Sigmoid colon (tissue), 7 donors: Measurements from ENCODE around the gene LATS2. TPM values are rescaled to one million over a fixed set of nuclear protein-coding genes. Genes with fewer than 3 reads are reported as not detected.

Experiments
- DNase-seq: peaks from one replicate; pipeline ENCODE4 v3.0.0-alpha.2; 2019
- H3K27ac ChIP-seq, 4 donors: fragments of 200-600 bp; sonication (generic); one replicate each; pipeline ENCODE4 v1.5.1; 2016 to 2019; ENCODE audit warnings: mild to moderate bottlenecking in 1 of 4
- H3K27me3 ChIP-seq, 3 donors: fragments of 200-600 bp; sonication (generic); one replicate each; pipeline ENCODE4 v1.5.1; 2019; ENCODE audit warnings: mild to moderate bottlenecking in 1 of 3
- H3K36me3 ChIP-seq, 4 donors: fragments of 200-600 bp; sonication (generic); one replicate each; pipeline ENCODE4 v1.5.1; 2016 to 2019
- H3K4me1 ChIP-seq, 4 donors: fragments of 200-600 bp; sonication (generic); one replicate each; pipeline ENCODE4 v1.5.1; 2017 to 2019
- H3K4me3 ChIP-seq, 4 donors: fragments of 200-600 bp; sonication (generic); one replicate each; pipeline ENCODE4 v1.5.1; 2017 to 2019; ENCODE audit warnings: mild to moderate bottlenecking in 2 of 4, moderate library complexity in 1 of 4
- H3K9me3 ChIP-seq, 4 donors: fragments of 200-600 bp in 3 of 4; sonication (generic) in 3 of 4; one replicate each; pipeline versions ENCODE4 v1.5.1 to v1.6.1; 2013 to 2019
- EP300 ChIP-seq, 4 donors: sonication (generic); formaldehyde crosslinking; IDR thresholded peaks; one replicate each; pipeline ENCODE4 v1.6.1; 2017; ENCODE audit warnings: antibody characterized with exemption in 4 of 4
- POLR2A ChIP-seq, 2 donors: fragments of 450-650 bp; IDR thresholded peaks; one replicate each; pipeline ENCODE4 v1.6.1; 2016; ENCODE audit warnings: antibody characterized with exemption in 2 of 2, mild to moderate bottlenecking in 2 of 2, moderate library complexity in 2 of 2
- POLR2AphosphoS5 ChIP-seq, 4 donors: sonication (generic); formaldehyde crosslinking; IDR thresholded peaks; one replicate each; pipeline ENCODE4 v1.6.1; 2017; ENCODE audit warnings: antibody characterized with exemption in 4 of 4
- WGBS, 2 donors: extraction: QIAGEN DNeasy Blood & Tissue Kit; methylation state at CpG; one replicate each; pipeline ENCODE4 v1.1.7; 2013; 5-methylcytosine and 5-hydroxymethylcytosine counted together
- intact Hi-C: fragments of 100-400 bp; cut with DNase I; formaldehyde crosslinking; loops from one replicate; pipeline ENCODE4 v1.15.1; 2023
- polyA plus RNA-seq, 3 donors: library from polyadenylated mRNA; stranded (reverse); fragments of 200-250 nt; gene quantifications; one replicate each; pipeline ENCODE4 v1.2.3, GENCODE V29; 2013
- total RNA-seq, 4 donors: library from RNA; depleted of rRNA; stranded (reverse); fragments of >200 nt; gene quantifications; one replicate each; pipeline ENCODE4 v1.1.0, GENCODE V29; 2016
- TF ChIP-seq, protein P1 (sequence below), 4 experiments: fragments of 450-650 bp in 3 of 4; fragments of 200-600 bp in 1 of 4; IDR thresholded peaks; one replicate each; pipeline ENCODE4 v1.5.1; 2016 to 2019; ENCODE audit warnings: antibody characterized with exemption in 4 of 4, mild to moderate bottlenecking in 3 of 4, moderate library complexity in 2 of 4
- donor health status: healthy with polysubstance abuse.
- donor health status: Bipolar disorder and iron deficiency.
- donor health status: healthy.

Gene LATS2
- total and polyA plus RNA-seq, 7 donors, result 3.7 to 45.5 (median 21.8) TPM

DNA sequence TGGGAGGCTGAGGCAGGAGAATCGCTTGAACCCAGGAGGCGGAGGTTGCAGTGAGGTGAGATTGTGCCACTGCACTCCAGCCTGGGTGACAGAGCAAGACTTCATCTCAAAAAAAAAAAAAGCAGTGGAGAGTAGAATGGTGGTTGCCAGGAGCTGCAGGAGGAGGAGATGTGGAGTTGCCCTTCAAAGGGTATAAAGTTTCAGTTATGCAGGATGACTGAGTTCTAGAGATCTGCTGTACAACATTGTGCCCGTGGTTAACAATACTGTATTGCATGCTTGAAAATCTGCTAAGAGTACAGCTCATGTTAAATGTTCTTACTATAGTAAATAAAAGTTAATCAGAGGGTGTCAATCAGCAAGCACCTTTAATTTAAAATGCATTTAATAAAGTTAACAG lies 28.4 kb upstream of the LATS2 start:
- TF ChIP-seq, protein P1, sequence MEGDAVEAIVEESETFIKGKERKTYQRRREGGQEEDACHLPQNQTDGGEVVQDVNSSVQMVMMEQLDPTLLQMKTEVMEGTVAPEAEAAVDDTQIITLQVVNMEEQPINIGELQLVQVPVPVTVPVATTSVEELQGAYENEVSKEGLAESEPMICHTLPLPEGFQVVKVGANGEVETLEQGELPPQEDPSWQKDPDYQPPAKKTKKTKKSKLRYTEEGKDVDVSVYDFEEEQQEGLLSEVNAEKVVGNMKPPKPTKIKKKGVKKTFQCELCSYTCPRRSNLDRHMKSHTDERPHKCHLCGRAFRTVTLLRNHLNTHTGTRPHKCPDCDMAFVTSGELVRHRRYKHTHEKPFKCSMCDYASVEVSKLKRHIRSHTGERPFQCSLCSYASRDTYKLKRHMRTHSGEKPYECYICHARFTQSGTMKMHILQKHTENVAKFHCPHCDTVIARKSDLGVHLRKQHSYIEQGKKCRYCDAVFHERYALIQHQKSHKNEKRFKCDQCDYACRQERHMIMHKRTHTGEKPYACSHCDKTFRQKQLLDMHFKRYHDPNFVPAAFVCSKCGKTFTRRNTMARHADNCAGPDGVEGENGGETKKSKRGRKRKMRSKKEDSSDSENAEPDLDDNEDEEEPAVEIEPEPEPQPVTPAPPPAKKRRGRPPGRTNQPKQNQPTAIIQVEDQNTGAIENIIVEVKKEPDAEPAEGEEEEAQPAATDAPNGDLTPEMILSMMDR (IDR thresholded peaks at IDR 0.05), result no peak
- TF ChIP-seq POLR2A (IDR thresholded peaks at IDR 0.05) (no peak), POLR2AphosphoS5 (IDR thresholded peaks at IDR 0.05) (no peak), EP300 (IDR thresholded peaks at IDR 0.05) (no peak)
- 84 to 86% methylated on average over 3 of the region's 3 CpGs for WGBS, 2 donors
- DNase-seq, result no peak

DNA sequence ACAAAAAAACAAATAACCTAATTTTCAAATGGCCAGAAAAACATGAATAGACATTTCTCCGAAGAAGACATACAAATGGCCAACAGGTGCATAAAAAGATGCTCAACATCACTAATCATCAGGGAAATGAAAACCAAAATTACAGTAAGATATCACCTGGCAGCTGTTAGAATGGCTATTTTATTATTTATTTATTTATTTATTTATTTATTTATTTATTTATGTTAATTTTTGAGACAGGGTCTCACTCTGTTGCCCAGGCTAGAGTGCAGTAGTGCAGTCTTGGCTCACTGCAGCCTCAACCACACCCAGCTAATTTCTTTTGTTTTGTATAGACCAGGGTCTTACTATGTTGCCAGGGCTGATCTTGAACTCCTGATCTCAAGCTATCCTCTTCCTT lies 27.1 kb upstream of the LATS2 start:
- DNase-seq, result no peak
- H3K4me1 ChIP-seq, result no peaks in the 10 kb centered on the region
- intact Hi-C loops, result no loop called here

More for the DNA sequence above, 28.4 kb upstream of the LATS2 start:
- H3K4me3 ChIP-seq, result no peak overlapping the region
- H3K27me3 ChIP-seq, result no peaks in the 10 kb centered on the region
- H3K4me1 ChIP-seq, result no peaks in the 10 kb centered on the region
- H3K9me3 ChIP-seq, result no peaks in the 10 kb centered on the region
- no peaks in the 10 kb centered on the region for H3K36me3 ChIP-seq
- H3K27ac ChIP-seq, result no peak overlapping the region
- intact Hi-C loops, result no loop called here

DNA sequence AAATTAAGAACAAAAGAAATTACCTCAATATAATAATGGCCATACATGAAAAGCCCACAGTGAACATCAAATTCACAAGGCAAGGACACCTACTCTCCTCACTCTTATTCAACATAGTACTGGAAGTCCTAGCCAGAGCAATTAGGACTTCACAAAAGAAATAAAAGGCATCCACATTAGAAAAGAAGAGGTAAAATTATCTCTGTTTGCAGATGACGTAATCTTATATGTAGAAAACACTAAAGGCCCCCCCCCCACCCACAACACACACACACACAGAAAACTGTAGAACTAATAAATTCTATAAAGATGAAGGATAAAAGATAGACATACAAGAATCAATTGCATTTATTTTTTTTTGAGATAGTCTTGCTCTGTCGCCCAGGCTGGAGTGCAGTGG lies 25.5 kb upstream of the LATS2 start:
- WGBS, 2 donors, result 81 to 92% methylated on average over 2 of the region's 2 CpGs
- intact Hi-C loops, result no loop called here
- no peak for TF ChIP-seq POLR2A (IDR thresholded peaks at IDR 0.05)
- TF ChIP-seq, protein P1 (IDR thresholded peaks at IDR 0.05), result no peak
- no peak for TF ChIP-seq EP300 (IDR thresholded peaks at IDR 0.05)
- no peak for TF ChIP-seq POLR2AphosphoS5 (IDR thresholded peaks at IDR 0.05)
- no peak overlapping the region for H3K27ac ChIP-seq
- H3K27me3 ChIP-seq, result no peaks in the 10 kb centered on the region
- H3K36me3 ChIP-seq, result no peaks in the 10 kb centered on the region
- DNase-seq, result no peak
- no peaks in the 10 kb centered on the region for H3K4me1 ChIP-seq
- no peak overlapping the region for H3K4me3 ChIP-seq
- no peaks in the 10 kb centered on the region for H3K9me3 ChIP-seq

More for the DNA sequence above, 27.1 kb upstream of the LATS2 start:
- no peak overlapping the region for H3K27ac ChIP-seq
- 95 to 100% methylated on average over 1 of the region's 1 CpG for WGBS, 2 donors
- TF ChIP-seq, protein P1 (IDR thresholded peaks at IDR 0.05), result no peak
- TF ChIP-seq EP300 (IDR thresholded peaks at IDR 0.05), result no peak
- no peak for TF ChIP-seq POLR2AphosphoS5 (IDR thresholded peaks at IDR 0.05)
- no peak for TF ChIP-seq POLR2A (IDR thresholded peaks at IDR 0.05)
- H3K4me3 ChIP-seq, result no peak overlapping the region
- no peaks in the 10 kb centered on the region for H3K9me3 ChIP-seq
- no peaks in the 10 kb centered on the region for H3K36me3 ChIP-seq
- no peaks in the 10 kb centered on the region for H3K27me3 ChIP-seq

DNA sequence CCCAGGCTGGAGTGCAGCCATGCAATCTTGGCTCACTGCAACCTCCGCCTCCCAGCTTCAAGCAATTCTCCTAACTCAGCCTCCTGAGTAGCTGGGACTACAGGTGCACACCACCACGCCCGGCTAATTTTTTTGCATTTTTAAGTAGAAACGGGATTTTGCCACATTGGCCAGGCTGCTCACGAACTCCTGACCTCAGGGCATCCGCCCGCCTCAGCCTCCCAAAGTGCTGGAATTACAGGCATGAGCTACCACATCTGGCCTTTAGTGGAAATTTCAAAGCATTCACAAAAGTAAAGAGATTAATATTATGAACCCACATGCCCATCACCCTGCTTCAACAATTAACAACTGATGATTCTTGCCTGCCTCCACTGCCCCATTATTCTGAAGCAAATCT lies 20.5 kb upstream of the LATS2 start:
- H3K36me3 ChIP-seq, result no peaks in the 10 kb centered on the region
- no peak overlapping the region for H3K27ac ChIP-seq
- TF ChIP-seq POLR2A (IDR thresholded peaks at IDR 0.05) (no peak), EP300 (IDR thresholded peaks at IDR 0.05) (no peak), POLR2AphosphoS5 (IDR thresholded peaks at IDR 0.05) (no peak)
- TF ChIP-seq, protein P1 (IDR thresholded peaks at IDR 0.05), result no peak
- H3K9me3 ChIP-seq, result no peaks in the 10 kb centered on the region
- intact Hi-C loops, result no loop called here
- WGBS, 2 donors, result 87 to 92% methylated on average over 7 of the region's 7 CpGs
- no peak for DNase-seq
- no peak overlapping the region for H3K4me3 ChIP-seq
- peaks cover 0 to 7% (median 5%) of the 10 kb centered on the region in 4 donors for H3K4me1 ChIP-seq
- H3K27me3 ChIP-seq, result no peaks in the 10 kb centered on the region

DNA sequence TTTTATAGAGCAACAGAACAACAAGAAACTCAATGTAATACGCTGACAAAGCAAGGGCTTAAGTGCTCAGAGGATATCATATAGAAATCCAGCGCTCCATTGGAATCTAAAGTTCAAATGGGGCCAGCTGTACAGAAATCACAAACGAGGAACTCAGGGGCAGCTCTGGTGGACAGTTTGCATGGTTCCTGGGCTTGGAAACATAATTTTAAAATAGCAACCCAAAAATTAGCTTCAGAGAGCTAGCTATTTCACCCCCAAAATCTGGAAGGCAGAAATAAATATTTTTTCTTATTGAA lies 19.2 kb upstream of the LATS2 start:
- peak overlapping the region in 1 of 4 donors; percentile 34 for H3K27ac ChIP-seq
- no peak overlapping the region for H3K4me3 ChIP-seq
- intact Hi-C loops, result no loop called here

More for the DNA sequence above, 19.2 kb upstream of the LATS2 start:
- no peaks in the 10 kb centered on the region for H3K9me3 ChIP-seq
- TF ChIP-seq POLR2AphosphoS5 (IDR thresholded peaks at IDR 0.05) (no peak), EP300 (IDR thresholded peaks at IDR 0.05) (no peak), POLR2A (IDR thresholded peaks at IDR 0.05) (no peak)
- TF ChIP-seq, protein P1 (IDR thresholded peaks at IDR 0.05), result no peak
- H3K36me3 ChIP-seq, result no peaks in the 10 kb centered on the region
- WGBS, 2 donors, result 54 to 66% methylated on average over 3 of the region's 3 CpGs
- no peak for DNase-seq
- H3K4me1 ChIP-seq, result peaks cover 0 to 13% (median 6%) of the 10 kb centered on the region in 4 donors
- no peaks in the 10 kb centered on the region for H3K27me3 ChIP-seq
